HG02798 (cell line): Measurements from ENCODE around the gene CHST12.
"Not testable (repeated sequence)": the region's sequence is repeated elsewhere in the genome, so short reads cannot be mapped to it uniquely, and the experiment has no call there.

Experiments
- ATAC-seq: cut with Tn5 transposase; IDR thresholded peaks from one replicate; pipeline ENCODE4 v1.9.1; 2021; ENCODE audit warnings: mild to moderate bottlenecking; ENCODE audit not compliant: unreplicated experiment, poor library complexity

The CHST12 gene

GRCh38 chr7:2452643-2453270 is 49.3 kb downstream of the CHST12 start:
- ATAC-seq, result no peak

- ATAC-seq, result not testable (repeated sequence)
These were observed 50.4 kb downstream of the CHST12 start for GRCh38 chr7:2453849-2454248.

GRCh38 chr7:2459674-2460073 is 56.3 kb downstream of the CHST12 start:
- ATAC-seq, result no peak

GRCh38 chr7:2460188-2460587 is 56.8 kb downstream of the CHST12 start:
- no peak for ATAC-seq

GRCh38 chr7:2460641-2461040 is 57.2 kb downstream of the CHST12 start:
- ATAC-seq, result no peak

GRCh38 chr7:2461268-2462026 is 58.0 kb downstream of the CHST12 start:
- ATAC-seq, result no peak

GRCh38 chr7:2462731-2463130 is 59.3 kb downstream of the CHST12 start:
- no peak for ATAC-seq

GRCh38 chr7:2465928-2466327 is 62.5 kb downstream of the CHST12 start:
- ATAC-seq, result no peak

GRCh38 chr7:2466675-2467074 is 63.3 kb downstream of the CHST12 start:
- ATAC-seq, result no peak

- ATAC-seq, result no peak
These were observed 64.8 kb downstream of the CHST12 start for GRCh38 chr7:2468227-2468626.

GRCh38 chr7:2469460-2470203 is 66.2 kb downstream of the CHST12 start:
- not testable (repeated sequence) for ATAC-seq

GRCh38 chr7:2470204-2471021 is 67.0 kb downstream of the CHST12 start:
- ATAC-seq, result no peak

GRCh38 chr7:2471022-2471329 is 67.6 kb downstream of the CHST12 start:
- ATAC-seq, result no peak

GRCh38 chr7:2471396-2471795 is 68.0 kb downstream of the CHST12 start:
- ATAC-seq, result no peak

GRCh38 chr7:2472739-2473138 is 69.3 kb downstream of the CHST12 start:
- ATAC-seq, result no peak

- no peak for ATAC-seq
These were observed 70.2 kb downstream of the CHST12 start for GRCh38 chr7:2473496-2474180.

- no peak for ATAC-seq
These were observed 70.8 kb downstream of the CHST12 start for GRCh38 chr7:2474224-2474623.

GRCh38 chr7:2474813-2475677 is 71.6 kb downstream of the CHST12 start:
- no peak for ATAC-seq

- no peak for ATAC-seq
These were observed 72.2 kb downstream of the CHST12 start for GRCh38 chr7:2475678-2476015.
